Measurements from ENCODE around the gene P3H2. TPM values are rescaled to one million over a fixed set of nuclear protein-coding genes. Genes with fewer than 3 reads are reported as not detected.

P3H2 gene
- total and polyA plus RNA-seq, 2 donors (not counting 1 experiment from before 2014, with no cell fraction given), result not detected

GRCh38 chr3:190032923-190033322 lies 87.8 kb downstream of the P3H2 start:
- Histone ChIP-seq H3K79me2 (ENCODE audit: control insufficient read depth, insufficient read depth, low read length) (no peaks in the 10 kb centered on the region), H3K9me3 (ENCODE audit: control extremely low read depth in 1 of 3, control insufficient read depth in 2 of 3, insufficient read depth in 1 of 3, low read length in 2 of 3) (no peaks in the 10 kb centered on the region), H3K9ac (ENCODE audit: low read length) (no peak overlapping the region), H3K36me3 (replicated peaks in 1 of 2; ENCODE audit: control extremely low read depth in 1 of 2, control insufficient read depth in 1 of 2, extremely low read depth in 1 of 2, insufficient read depth in 2 of 2, low read length in 1 of 2) (no peaks in the 10 kb centered on the region), H4K20me1 (ENCODE audit: control insufficient read depth, insufficient read depth, low read length, poor library complexity, severe bottlenecking) (no peaks in the 10 kb centered on the region), H3K4me1 (ENCODE audit: control insufficient read depth in 2 of 2, insufficient read depth in 2 of 2, low read length in 2 of 2) (no peaks in the 10 kb centered on the region), H3K27me3 (replicated peaks in 1 of 4; ENCODE audit: control extremely low read depth in 1 of 4, control insufficient read depth in 3 of 4, insufficient read depth in 4 of 4, low read length in 3 of 4) (no peaks in the 10 kb centered on the region), H3K4me2 (replicated peaks; ENCODE audit: low read depth, low read length, poor library complexity, severe bottlenecking) (no peak overlapping the region), H3K27ac (ENCODE audit: low read length in 2 of 2) (no peak overlapping the region), H2AFZ (ENCODE audit: insufficient read depth, low read depth, low read length, poor library complexity, severe bottlenecking) (no peak overlapping the region), H3K4me3 (ENCODE audit: control extremely low read depth in 1 of 5, extremely low read depth in 1 of 5, insufficient read depth in 1 of 5, low read depth in 2 of 5, low read length in 4 of 5) (no peak overlapping the region)
- WGBS (ENCODE audit: insufficient coverage), result 94% methylated on average over 7 of the region's 11 CpGs
- Mint-ChIP-seq H3K27ac (no peak overlapping the region), H3K4me3 (no peak overlapping the region), H3K4me1 (no peaks in the 10 kb centered on the region), H3K9me3 (ENCODE audit: insufficient read depth) (no peaks in the 10 kb centered on the region), H3K27me3 (peaks cover 3% of the 10 kb centered on the region)
- ATAC-seq (ENCODE audit: low read depth), result no peak
- TF ChIP-seq EZH2 (IDR thresholded peaks at IDR 0.05; ENCODE audit: borderline replicate concordance, insufficient read depth, low read depth, low read length, poor library complexity, severe bottlenecking), result no peak
- no peak for TF ChIP-seq CTCF (IDR thresholded peaks at IDR 0.05)
- ChIA-PET CTCF (no interaction called here), POLR2A (no interaction called here)
- intact Hi-C loops (cut with micrococcal nuclease), result no loop called here
- DNase-seq, result no peak

- no peaks in the 10 kb centered on the region for H3K27me3 ChIP-seq (replicated peaks in 1 of 4; ENCODE audit: control extremely low read depth in 1 of 4, control insufficient read depth in 3 of 4, insufficient read depth in 4 of 4, low read length in 3 of 4)
- H3K27ac ChIP-seq (ENCODE audit: low read length in 2 of 2), result no peak overlapping the region
- no peaks in the 10 kb centered on the region for H3K79me2 ChIP-seq (ENCODE audit: control insufficient read depth, insufficient read depth, low read length)
- Mint-ChIP-seq H3K4me1 (no peaks in the 10 kb centered on the region), H3K27ac (no peak overlapping the region), H3K27me3 (peaks cover 4% of the 10 kb centered on the region), H3K9me3 (ENCODE audit: insufficient read depth) (no peaks in the 10 kb centered on the region), H3K4me3 (no peak overlapping the region)
- WGBS (ENCODE audit: insufficient coverage), result no CpG with 5 or more reads among the region's 1 CpG
- H3K4me1 ChIP-seq (ENCODE audit: control insufficient read depth in 2 of 2, insufficient read depth in 2 of 2, low read length in 2 of 2), result no peaks in the 10 kb centered on the region
- no peak overlapping the region for H2AFZ ChIP-seq (ENCODE audit: insufficient read depth, low read depth, low read length, poor library complexity, severe bottlenecking)
- ChIA-PET POLR2A (no interaction called here), CTCF (interaction anchor here (0.7 kb wide), 1 partner anchor 19 kb away, joined by 3 read pairs; no protein-coding TSS in a partner anchor)
- H4K20me1 ChIP-seq (ENCODE audit: control insufficient read depth, insufficient read depth, low read length, poor library complexity, severe bottlenecking), result no peaks in the 10 kb centered on the region
- H3K4me2 ChIP-seq (replicated peaks; ENCODE audit: low read depth, low read length, poor library complexity, severe bottlenecking), result no peak overlapping the region
- no peak overlapping the region for H3K4me3 ChIP-seq (ENCODE audit: control extremely low read depth in 1 of 5, extremely low read depth in 1 of 5, insufficient read depth in 1 of 5, low read depth in 2 of 5, low read length in 4 of 5)
- H3K36me3 ChIP-seq (replicated peaks in 1 of 2; ENCODE audit: control extremely low read depth in 1 of 2, control insufficient read depth in 1 of 2, extremely low read depth in 1 of 2, insufficient read depth in 2 of 2, low read length in 1 of 2), result no peaks in the 10 kb centered on the region
- TF ChIP-seq CTCF (IDR thresholded peaks at IDR 0.05), result no peak
- no peak for TF ChIP-seq EZH2 (IDR thresholded peaks at IDR 0.05; ENCODE audit: borderline replicate concordance, insufficient read depth, low read depth, low read length, poor library complexity, severe bottlenecking)
- H3K9me3 ChIP-seq (ENCODE audit: control extremely low read depth in 1 of 3, control insufficient read depth in 2 of 3, insufficient read depth in 1 of 3, low read length in 2 of 3), result no peaks in the 10 kb centered on the region
- DNase-seq (no peak), ATAC-seq (ENCODE audit: low read depth) (no peak)
- H3K9ac ChIP-seq (ENCODE audit: low read length), result no peak overlapping the region
- intact Hi-C loops (cut with micrococcal nuclease), result no loop called here
These were observed 88.6 kb downstream of the P3H2 start for GRCh38 chr3:190031887-190032752.

Measured in B cell (primary cell).